HG03565 (cell line): ENCODE results near the gene ENOX1.

Source experiments
- ATAC-seq: cut with Tn5 transposase; IDR thresholded peaks from one replicate; pipeline ENCODE4 v1.9.1; 2021; ENCODE audit warnings: mild to moderate bottlenecking, moderate library complexity; ENCODE audit not compliant: unreplicated experiment

The ENOX1 gene

GRCh38 chr13:43555667-43556066 lies 231.1 kb downstream of the ENOX1 start:
- no peak for ATAC-seq

- ATAC-seq, result no peak
Measured at GRCh38 chr13:43551897-43552456, 234.8 kb downstream of the ENOX1 start.

- ATAC-seq, result no peak
Measured at GRCh38 chr13:43546816-43547215, 240.0 kb downstream of the ENOX1 start.

- no peak for ATAC-seq
Measured at GRCh38 chr13:43546251-43546650, 240.5 kb downstream of the ENOX1 start.

- ATAC-seq, result no peak
Measured at GRCh38 chr13:43545317-43545874, 241.4 kb downstream of the ENOX1 start.

- ATAC-seq, result no peak
Measured at GRCh38 chr13:43544631-43545030, 242.1 kb downstream of the ENOX1 start.

GRCh38 chr13:43544011-43544410 lies 242.8 kb downstream of the ENOX1 start:
- no peak for ATAC-seq

GRCh38 chr13:43543331-43543730 lies 243.4 kb downstream of the ENOX1 start:
- ATAC-seq, result no peak

GRCh38 chr13:43537124-43537523 lies 249.6 kb downstream of the ENOX1 start:
- no peak for ATAC-seq

GRCh38 chr13:43529796-43530195 lies 257.0 kb downstream of the ENOX1 start:
- no peak for ATAC-seq

- ATAC-seq, result no peak
Measured at GRCh38 chr13:43528992-43529391, 257.8 kb downstream of the ENOX1 start.

- no peak for ATAC-seq
Measured at GRCh38 chr13:43522788-43523187, 264.0 kb downstream of the ENOX1 start.

- ATAC-seq, result no peak
Measured at GRCh38 chr13:43520351-43520750, 266.4 kb downstream of the ENOX1 start.

- no peak for ATAC-seq
Measured at GRCh38 chr13:43518833-43519232, 267.9 kb downstream of the ENOX1 start.

- ATAC-seq, result no peak
Measured at GRCh38 chr13:43516401-43516833, 270.4 kb downstream of the ENOX1 start.

- no peak for ATAC-seq
Measured at GRCh38 chr13:43515531-43515930, 271.2 kb downstream of the ENOX1 start.

GRCh38 chr13:43514311-43514710 lies 272.5 kb downstream of the ENOX1 start:
- no peak for ATAC-seq

GRCh38 chr13:43512221-43512620 lies 274.6 kb downstream of the ENOX1 start:
- no peak for ATAC-seq

GRCh38 chr13:43510956-43511901 lies 275.5 kb downstream of the ENOX1 start:
- no peak for ATAC-seq

- no peak for ATAC-seq
Measured at GRCh38 chr13:43495732-43496131, 291.0 kb downstream of the ENOX1 start.

GRCh38 chr13:43494206-43494605 lies 292.6 kb downstream of the ENOX1 start:
- ATAC-seq, result no peak

GRCh38 chr13:43493496-43494000 lies 293.2 kb downstream of the ENOX1 start:
- no peak for ATAC-seq
